Measurements from ENCODE around the gene RAE1.

The RAE1 gene, protein sequence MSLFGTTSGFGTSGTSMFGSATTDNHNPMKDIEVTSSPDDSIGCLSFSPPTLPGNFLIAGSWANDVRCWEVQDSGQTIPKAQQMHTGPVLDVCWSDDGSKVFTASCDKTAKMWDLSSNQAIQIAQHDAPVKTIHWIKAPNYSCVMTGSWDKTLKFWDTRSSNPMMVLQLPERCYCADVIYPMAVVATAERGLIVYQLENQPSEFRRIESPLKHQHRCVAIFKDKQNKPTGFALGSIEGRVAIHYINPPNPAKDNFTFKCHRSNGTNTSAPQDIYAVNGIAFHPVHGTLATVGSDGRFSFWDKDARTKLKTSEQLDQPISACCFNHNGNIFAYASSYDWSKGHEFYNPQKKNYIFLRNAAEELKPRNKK

DNA sequence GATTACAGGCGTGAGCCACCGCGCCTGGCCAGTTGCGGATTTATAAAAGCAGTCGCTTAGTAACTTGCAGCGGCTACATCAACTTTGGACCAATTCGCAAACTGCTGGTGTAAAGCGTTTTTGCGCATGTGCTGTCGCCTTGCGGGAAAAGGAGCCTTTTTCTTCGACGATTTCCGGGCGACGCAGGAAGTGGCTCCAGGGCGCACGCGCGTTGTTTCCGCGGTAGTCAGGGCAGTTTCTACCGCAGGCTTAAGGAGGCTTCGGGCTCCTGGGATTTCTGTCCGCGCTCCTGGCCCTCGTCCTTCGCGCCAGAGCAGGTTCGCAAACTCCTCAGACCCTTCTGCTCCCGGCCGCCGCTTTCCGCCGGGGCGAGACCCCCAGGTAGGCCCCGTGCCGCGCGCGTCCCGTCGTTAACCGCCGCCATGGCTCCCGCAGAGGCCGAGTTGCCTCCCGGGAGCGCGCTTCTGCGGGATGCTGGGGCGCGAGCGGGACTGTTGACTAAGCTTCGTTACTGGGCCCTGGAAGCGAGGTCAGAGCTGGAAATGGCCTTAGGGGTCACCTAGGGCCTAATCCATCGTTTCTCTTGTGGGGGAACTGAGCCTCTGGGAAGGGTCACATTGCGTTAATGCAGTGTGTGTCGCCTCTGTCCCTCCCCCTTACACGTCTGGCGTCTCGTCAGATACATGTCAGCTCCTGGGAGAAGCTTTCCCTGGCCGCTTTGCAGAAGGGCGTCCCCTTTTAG is at the start of gene RAE1:
RAE1 (plus strand) TSS at position 214 of the 742 bp plus-strand sequence. CDS start 2,784 bp downstream, outside the sequence.
- DNase-seq (ENCODE audit: low spot score), result peak; percentile 93

DNA sequence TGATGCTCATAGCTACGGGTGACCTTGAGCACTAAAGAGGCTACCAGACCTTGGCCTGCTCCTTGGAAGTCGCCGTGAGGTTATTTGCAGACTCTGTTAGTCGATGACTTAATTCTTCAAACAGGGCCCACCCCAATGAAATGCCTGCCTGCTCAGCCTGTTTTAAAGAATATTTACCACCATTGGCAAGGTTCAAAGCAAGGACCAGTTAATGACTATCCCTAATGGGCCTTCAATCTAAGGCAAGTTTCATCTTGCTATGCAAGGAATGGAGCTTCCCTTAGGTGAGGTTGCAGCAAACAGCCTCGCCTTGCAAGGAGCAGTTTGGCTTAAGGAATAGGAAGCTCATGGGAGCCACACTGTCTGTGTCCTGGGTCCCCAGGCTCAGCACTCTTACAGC is 44.3 kb upstream of the RAE1 start:
- no peak for DNase-seq (ENCODE audit: low spot score)

DNA sequence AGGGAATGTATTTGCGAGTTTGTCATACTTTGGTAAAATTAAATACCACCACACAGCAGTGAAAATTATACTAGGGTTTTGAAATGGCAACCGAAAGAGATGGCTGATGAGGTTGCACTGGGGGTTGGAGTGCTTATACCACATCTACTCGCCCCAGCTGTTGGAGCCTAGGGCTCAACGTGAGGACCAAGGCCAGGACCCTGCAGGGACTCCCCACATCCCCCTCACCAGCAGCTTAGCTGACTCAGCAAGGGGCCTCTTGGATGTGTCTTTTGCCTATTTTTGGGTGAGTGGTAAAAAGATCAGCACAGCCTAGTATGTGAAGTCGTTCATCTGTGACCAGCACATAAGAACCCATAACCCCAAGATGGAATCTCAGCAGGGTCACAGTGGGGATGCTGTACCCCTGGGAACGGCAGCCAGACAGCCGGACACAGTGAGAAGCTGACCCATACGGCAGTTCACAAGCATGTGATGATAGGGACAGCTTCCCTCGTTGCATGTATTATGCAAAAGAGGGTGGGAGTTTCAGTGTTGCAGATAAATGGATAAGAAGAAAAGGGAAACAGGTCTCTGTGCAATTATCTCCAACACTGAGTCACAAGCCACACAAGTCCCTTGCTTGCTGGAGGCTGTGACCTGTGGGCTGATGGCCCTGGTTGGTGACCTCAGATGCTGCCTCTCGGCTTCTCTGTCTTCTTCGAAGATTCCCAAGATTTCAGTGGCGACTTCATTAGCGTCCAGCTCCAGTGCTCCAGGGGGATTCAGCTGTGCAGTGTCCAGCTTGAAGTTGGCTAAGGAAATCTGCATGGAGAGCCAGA is 42.4 kb upstream of the RAE1 start:
- DNase-seq (ENCODE audit: low spot score), result peak; percentile 49

DNA sequence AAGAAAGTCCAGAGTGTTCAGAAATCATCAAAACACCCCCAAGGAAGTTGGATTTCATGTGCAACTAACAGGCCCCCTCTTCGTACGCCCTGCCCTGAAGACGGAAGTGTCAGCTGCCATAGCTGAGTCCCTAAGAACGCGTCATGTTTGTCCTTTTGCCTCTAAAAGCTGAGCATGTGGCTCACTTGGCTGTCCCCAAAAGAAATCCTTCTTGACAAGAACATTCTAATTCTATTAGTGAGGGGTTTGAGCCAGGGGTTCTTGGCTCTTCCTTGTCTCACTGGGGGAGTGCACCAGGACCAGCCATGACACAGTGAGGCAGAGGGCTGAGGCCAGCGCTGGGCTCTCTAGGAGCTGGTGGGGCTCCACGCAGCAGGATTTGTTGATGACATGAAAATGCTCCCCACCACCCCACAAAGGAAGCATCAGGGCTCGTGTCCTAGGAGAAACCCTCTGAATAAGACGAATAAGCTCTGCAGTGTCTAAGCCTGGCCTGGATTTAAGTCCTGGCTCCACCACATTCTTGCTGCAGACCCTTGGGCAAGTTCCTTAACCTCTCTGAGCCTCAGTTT is 41.4 kb upstream of the RAE1 start:
- DNase-seq (ENCODE audit: low spot score), result no peak

DNA sequence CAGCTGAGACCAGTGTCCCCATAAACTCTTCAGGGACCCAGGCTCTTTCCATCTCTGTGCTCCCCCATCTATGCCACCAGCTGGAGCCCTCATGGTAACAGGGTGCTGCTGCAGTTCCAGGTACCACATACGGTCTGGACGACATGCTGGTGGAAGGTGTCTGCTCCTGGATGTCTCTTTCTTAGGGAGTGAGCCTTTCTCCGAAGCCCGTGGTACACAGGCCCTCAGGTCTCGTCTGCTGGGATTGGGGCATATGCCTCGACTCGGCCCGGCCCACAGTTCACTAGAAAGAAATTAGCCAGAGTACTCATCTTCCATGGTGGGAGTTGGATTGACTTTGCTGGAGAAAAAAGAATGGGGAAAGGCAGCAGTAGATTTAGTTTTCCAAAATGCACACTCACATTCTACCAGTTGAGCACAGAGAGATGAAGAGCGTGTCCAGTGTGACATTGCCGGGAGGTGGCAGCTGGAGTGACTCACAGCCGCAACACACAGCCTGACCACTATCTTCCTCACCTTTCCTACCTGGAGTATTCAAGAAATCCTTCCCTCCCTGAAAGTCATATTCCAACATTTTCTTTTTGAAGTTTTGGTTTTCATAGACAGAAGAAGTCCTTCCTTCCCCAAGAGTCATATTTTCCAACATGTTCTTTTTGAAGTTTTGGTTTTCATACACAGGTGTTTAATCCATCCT is 40.1 kb upstream of the RAE1 start:
- no peak for DNase-seq (ENCODE audit: low spot score)

DNA sequence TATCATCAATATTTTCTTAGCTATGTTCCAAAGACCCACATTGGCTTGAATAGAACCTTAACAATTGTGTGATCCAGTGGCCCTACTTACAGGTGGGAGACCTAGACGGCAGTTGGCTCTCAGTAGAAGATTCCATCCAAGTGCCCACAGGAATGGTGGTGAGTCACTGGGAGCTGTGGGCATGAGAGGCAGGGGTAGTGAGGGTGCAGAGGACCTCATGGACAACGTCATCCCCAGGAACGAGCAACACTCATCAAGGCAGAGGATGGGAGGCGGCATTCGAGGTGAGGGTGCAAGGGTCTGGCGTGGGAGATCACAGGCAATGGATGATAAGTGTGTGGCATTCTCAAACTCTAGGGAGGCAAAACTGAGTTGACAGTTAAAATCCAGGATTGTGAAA is 38.9 kb upstream of the RAE1 start:
- no peak for DNase-seq (ENCODE audit: low spot score)

DNA sequence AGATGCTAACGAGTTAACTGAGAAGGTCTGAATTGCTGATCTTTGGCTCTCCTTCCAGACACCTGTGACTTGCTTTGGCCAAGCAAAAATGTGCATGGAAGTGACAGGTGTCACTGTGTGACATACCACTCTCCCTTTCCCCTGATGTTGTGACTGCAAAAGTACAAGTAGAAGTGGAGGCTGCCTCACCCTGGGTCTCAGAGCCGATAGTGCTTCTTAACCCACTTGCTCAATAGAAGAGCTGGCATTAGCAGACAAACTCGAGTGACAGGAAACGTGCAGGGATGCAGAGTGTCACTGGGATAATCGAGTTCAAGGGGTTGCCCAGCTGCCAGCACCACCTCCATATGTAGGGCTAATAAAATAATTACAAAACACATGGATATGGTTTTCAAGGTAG is 37.8 kb upstream of the RAE1 start:
- DNase-seq (ENCODE audit: low spot score), result no peak

DNA sequence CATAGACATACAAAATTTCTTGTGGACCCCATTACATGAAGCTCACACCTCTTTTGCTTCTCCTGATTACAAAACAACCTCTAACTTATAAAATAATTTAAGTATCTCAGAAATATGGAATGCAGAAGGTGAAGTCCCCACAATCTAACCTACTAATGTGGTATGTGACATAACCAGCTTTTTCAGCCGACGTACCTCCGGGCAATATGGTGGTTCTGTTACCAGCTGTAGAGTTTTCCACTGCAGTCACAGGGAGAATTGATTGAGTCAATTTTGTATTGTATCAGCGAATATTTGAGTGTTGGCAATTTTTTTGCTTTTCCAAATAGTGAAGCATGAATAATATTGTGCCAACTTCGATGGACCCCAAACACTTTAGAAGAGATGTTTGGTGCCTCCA is 37.1 kb upstream of the RAE1 start:
- no peak for DNase-seq (ENCODE audit: low spot score)

DNA sequence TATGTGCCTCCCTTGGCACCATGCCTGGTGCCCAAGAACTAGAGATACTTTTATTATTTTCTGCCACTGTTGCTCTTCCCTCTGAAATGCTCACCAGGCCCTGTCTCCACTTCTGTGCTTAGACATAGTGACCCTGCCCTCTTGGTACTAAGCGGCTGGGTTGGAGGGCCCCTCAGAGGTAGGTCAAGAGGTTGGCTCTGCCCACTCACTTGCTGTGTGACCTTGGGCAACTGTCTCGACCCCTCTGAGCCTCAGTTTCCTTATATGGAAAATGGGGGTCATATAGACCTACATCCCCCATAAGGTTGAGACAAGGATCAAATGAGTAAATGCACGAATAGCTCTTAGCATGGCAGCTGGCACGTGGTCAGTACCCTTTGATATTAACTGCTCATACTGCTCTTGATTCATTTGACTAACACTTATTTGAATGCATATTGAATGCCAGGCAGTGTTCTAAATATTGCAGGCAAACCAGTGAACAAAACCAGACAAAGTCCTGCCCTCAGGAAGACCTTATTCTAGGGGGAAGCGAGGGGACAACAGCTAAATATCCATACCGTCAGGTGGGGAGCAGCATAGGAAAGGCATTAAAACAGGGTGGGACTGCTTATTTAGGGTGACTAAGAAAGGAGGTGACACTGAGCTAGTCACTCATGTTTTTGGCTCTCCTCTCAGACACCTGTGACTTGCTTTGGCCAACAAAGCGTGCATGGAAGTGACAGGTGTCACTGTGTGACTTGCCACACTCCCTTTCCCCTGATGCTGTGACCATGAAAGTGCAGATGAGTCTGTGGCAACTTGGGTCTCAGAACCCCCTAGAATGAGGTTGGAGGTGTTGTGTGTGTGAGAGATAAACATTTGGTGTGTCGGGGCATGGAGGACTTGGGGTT is 35.7 kb upstream of the RAE1 start:
- DNase-seq (ENCODE audit: low spot score), result no peak

DNA sequence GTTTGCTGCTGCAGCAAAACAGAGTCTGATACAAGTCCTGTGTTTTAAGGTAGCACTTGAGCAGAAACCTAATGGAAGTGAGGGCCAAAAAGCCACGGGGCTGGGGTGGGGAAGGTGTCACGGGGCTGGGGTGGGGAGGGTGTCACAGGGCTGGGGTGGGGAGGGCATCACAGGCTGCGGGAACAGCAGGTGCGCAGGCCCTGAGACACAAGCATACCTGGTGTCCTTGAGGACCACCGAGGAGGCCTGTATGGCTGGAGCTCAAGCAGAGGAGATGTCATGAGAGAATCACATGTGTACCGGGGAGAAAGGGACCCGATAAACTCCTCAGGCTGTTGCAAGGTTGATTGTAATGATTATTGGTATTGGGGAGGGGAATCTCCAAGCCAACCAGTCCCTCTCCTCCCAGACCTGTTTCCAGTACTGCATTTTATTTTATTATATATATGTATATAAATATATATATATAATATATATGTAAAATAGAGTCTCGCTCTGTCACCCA is 35.0 kb upstream of the RAE1 start:
- no peak for DNase-seq (ENCODE audit: low spot score)

DNA sequence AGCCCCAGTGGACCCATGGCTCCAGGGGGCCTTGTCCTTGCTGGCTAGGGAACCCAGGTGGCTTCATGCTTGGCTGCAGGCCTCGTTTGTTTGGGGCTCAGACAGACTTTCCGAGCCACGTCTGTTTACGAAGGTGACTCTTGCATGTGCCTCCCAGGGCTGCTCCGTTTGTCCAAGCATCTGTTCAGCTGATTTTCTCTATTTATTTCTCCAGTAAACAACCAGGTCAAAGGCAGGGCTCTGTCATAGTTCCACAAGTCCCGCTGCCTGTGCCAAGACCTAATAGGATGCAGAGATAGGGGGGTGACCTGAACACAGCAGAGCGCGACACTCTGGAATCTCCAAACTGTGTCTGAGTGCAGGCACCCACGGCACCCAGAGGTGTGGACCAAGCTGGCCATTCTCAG is 34.3 kb upstream of the RAE1 start:
- no peak for DNase-seq (ENCODE audit: low spot score)

DNA sequence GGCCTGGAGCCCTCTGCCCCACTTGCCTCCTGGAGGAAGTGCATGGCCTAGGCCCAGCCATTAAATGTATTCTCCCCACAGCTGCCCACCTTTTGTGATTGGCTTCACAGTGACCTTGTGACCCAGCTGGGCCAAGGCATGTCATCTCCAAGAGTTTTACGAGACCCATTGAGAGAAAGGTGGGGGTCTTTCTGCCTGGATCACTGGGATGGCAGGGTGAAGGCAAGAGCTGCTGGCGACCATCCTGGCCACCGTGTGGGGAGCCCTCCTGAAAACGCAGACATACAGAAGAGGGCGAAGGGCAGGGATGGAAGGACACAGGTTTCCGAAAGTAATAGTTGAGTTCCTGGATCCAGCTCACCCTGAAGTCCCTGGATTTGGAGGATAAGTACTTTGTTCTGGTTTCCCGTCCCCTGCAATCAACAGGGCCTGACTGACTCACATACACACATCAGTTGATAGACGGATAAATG is 33.7 kb upstream of the RAE1 start:
- DNase-seq (ENCODE audit: low spot score), result no peak

DNA sequence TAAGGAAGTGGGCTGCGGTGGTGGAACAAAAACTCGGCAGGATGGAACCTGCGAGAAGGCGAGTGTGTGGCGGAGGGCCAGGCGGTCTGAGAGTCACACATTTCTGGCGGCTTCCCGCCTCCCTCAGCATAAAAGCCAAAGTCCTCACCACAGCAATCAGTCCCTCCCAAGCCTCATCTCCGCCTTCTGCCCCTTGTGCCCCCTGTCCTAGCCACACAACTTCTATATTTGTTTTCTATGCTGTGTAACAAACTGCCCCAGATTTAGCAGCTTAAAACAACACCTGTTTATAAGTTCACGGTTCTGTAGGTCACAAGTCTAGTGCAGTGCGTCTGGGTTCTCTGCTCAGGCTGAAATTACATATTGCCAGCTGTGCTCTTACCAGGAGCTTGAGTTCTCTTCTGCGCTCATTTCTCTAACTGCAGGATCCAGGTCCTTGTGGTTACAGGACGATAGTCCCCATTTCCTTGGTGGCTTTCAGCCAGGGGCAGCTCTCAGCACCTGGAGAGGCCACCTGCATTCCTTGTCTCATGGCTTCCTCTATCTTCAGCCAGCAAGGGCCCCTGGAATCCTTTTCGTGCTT is 33.2 kb upstream of the RAE1 start:
- DNase-seq (ENCODE audit: low spot score), result no peak

DNA sequence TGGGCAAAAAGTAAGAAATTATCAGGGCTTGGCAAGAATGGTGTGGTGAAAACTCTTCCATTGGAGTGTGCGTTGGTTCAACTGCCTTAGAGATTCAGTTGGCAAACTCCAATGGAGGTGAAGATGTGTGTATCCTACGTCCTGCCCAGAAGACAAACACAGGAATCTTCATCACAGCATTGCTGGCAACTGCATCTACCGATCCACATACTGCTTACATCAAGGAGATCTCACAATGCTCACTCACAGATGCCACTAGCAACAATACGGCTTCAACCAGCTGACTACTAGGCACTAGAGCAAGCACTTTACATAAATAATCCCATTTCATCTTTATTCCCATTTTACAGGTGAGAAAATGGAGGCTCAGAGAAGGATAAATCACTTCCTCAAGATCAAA is 31.5 kb upstream of the RAE1 start:
- no peak for DNase-seq (ENCODE audit: low spot score)

DNA sequence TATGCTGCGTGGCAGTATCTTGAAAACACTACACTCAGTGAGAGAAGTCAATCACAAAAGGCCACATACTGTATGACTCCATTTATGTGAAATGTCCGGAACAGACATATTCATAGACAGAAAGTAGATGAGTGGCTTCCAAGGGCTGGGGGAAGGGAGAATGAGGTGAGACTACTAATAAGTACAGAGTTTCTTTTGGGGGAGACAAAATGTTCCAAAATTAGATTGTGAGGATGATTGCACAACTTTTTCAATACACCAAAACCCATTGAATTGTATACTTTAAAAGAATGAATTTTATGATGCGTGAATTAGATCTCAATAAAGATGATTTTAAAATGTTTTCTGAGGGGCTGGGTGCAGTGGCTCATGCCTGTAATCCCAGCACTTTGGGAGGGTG is 30.7 kb upstream of the RAE1 start:
- no peak for DNase-seq (ENCODE audit: low spot score)

DNA sequence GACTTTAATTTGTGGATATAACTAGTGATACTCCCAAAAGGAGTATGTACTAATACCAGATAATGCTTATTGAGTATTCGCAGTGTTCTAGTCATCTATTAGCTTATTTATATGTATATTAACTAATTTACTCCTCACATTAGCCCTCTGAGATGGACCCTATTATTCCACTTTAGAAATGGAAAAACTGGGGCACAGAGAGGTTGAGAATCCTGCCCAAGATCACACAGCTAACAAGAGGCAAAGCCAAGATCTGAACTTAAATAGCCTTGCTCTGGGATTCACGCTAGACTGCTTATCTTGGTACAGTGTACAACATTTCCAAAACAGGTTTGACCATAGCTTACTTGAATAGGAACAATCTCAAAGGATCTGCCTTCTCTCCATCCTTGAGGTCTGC is 29.9 kb upstream of the RAE1 start:
- no peak for DNase-seq (ENCODE audit: low spot score)

DNA sequence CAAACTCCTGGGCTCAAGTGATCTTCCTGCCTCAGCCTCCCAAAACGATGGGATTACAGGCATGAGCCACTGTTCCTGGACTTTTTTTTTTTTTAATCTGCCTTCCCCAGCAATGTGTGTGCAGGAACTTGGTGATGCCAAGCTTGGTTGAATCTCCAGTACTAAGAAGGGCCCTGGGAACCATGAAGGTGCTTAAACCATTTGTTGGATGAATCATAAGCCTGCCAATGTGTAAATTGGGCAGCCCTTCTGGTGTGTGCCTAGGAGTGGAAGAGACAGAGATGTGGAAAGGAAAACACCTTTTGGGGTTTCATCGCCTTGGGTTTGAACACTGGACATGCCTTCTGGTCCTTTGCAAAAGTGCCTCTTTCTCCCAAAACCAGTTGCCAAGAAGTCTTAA is 28.6 kb upstream of the RAE1 start:
- DNase-seq (ENCODE audit: low spot score), result no peak

DNA sequence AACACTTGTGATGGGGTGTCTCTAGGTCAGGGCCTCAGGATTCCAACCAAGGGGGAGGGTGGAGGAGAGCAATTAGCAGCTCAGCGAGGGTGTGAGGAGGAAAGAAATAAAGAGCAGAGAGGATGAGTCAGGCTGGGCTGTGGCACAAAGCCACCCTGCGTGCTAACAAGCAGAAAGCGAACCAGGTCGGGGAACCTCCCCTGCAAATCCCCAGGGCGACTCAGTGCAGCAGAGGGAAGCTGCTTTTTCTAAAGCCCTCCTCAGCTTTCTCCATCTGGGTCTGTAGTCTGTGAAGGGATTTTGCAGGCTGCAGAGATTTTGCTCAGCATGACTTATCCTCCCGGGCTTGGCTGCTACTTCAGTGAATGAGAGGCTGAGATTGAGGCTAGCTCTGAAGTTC is 28.0 kb upstream of the RAE1 start:
- no peak for DNase-seq (ENCODE audit: low spot score)

DNA sequence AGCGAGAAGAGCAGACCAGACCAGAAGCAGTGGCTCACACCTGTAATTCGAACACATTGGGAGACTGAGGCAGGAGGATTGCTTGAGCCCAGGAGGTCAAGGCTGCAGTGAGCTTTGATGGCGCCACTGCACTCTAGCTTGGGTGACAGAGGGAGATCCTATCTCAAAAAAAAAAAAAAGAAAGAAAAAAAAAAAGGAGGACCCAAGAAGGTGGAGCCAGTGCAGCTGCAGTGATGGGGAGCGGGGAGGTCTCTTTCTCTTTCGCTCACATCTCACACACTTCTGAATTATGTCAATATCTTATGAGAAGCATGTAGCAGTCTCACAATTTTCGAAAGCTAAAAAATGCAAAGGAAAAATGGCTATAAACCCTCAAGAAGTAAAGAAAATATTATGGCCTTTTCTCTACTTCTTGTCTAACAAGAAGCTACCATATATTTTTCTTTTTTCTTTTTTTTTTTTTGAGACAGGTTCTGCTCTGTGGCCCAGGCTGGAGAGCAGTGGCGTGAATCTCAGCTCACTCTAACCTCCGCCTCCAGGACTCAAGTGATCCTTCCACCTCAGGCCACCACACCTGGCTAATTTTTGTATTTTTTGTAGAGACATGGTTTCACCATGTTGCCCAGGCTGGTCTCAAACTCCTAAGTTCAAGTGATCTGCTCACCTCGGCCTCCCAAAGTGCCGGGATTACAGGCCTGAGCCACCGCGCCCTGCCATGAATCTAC is 25.3 kb upstream of the RAE1 start:
- DNase-seq (ENCODE audit: low spot score), result no peak

All from left forelimb (tissue), 1 donor.